Glomerular endothelial cell (primary cell): ENCODE measurements around the gene NEK6. TPM values are rescaled to one million over a fixed set of nuclear protein-coding genes. Genes with fewer than 3 reads are reported as not detected.

Experiments
- DNase-seq: peaks from one replicate; pipeline ENCODE4 v3.0.0-alpha.2; 2011; ENCODE audit warnings: low read depth, low spot score; ENCODE audit errors: extremely low read depth
- total RNA-seq: library from RNA; depleted of rRNA; stranded (reverse); fragments of >200 nt; gene quantifications from 2 replicates; pipeline ENCODE4 v1.2.3, GENCODE V29; 2015

Gene NEK6
- total RNA-seq, 1 donor from 2014 or later, result 53.8 TPM

DNA sequence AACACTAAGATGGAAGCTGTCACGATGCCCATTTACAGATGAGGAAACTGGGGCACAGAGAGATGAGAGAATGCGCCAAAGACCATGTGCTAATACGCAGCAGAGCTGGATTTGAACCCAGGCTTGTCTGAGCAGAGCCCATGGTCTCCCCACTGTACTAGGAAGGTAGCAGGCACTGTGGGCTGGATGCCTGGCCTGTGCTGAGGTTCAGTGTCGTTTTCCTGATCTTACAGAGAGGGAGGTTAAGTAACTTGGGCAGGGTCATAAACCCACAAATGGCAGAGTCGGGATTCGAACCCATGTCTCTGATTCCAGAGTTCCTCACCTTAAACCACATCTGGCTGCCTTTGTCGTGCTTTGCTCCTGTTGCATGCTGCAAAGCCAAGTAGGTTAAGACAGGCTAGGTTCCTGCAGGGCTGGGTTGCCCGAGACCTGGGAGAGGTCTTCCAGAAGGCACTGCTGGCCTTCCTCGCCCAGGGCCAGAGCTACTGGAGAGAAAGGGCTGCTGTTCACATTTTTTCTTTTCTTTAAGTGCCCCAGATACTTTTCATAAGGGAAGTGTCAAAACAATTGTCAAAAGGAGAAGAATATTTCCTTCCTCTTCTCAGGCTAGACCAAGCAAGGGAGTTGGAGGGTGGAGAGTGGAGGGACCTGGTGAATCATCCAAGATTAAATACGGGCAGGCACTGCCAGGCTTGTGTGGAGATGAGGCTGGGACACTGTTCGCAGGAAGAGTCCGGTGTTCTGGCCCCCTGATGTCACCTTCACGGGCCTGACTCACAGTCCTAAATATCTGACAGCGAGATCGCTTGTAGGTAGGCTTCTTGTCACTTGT lies 3.2 kb downstream of the NEK6 start:
- DNase-seq, result no peak

GRCh38 chr9:124261736-124262648 lies 4.2 kb downstream of the NEK6 start:
- no peak for DNase-seq

GRCh38 chr9:124262649-124262972 lies 4.9 kb downstream of the NEK6 start:
- DNase-seq, result no peak

- DNase-seq, result no peak
Observed at GRCh38 chr9:124263213-124263612, 5.5 kb downstream of the NEK6 start.

GRCh38 chr9:124263800-124264426 lies 6.2 kb downstream of the NEK6 start:
- DNase-seq, result no peak

DNA sequence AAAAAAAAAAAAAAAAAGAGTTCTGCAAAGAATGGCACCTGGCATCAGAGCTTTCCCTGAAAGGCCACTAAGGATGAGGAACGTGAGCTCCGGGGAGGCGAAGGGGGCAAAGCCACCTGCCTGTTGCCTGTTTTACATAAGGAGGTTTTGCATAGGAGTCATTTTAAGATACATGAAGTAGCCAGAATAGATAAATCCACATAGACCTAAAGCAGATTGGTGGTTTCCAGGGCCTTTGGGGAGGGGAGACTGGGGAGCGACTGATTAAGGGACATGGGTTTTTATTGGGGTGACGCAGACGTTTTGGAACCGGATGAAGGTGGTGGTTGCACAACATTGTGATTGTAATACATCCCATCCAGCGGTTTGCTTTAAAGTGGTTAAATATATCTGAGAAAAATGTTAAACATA lies 7.1 kb downstream of the NEK6 start:
- no peak for DNase-seq

- DNase-seq, result no peak
Observed at GRCh38 chr9:124265551-124265950, 7.8 kb downstream of the NEK6 start.

- DNase-seq, result no peak
Observed at GRCh38 chr9:124266139-124266825, 8.5 kb downstream of the NEK6 start.

- DNase-seq, result no peak
Observed at GRCh38 chr9:124266826-124267201, 9.1 kb downstream of the NEK6 start.

DNA sequence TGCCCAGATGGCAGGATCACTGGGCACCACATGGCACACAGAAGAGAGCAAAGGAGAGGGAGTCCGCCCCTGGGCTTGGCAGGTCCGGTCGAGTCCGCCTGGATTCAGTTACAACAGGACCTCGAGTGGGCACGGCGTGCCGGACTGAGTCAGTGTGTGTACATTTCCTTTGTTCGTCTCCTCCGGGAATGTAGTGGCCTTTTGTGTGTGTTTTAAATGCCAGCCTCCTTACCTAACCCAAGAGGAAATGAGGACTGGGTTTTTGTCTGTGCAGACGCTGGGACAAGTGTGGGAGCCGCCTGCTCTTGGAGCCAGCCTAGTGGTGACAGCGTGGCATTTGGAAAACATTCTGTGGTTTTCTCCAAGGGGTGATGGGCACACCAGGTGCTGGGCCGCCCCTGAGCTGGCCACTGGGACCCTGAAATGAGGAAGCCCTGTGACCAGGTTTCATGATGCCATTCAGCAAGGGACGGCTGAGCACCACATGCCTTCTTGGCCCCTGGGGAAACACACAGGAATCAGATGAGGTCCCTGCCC lies 9.6 kb downstream of the NEK6 start:
- no peak for DNase-seq

DNA sequence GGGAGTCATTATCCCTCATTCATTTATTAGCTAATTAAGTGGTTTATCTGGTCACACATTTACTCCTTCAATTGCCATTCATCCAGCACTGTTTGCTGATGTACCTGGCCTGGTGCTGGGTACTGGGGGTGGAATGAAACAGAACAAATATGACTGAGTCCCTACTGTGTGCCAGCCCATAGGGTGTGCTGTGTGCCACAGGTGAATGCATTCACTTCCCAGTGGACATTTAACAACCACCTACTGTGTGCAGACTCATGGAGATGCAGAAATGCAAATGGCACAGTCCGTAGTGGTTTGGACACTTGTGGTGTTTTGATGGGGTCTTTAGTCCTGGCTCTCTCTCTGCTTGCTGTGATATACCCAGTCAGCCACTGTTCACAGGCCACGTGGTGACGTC lies 10.5 kb downstream of the NEK6 start:
- DNase-seq, result no peak

- DNase-seq, result no peak
Observed at GRCh38 chr9:124268661-124269060, 10.9 kb downstream of the NEK6 start.

DNA sequence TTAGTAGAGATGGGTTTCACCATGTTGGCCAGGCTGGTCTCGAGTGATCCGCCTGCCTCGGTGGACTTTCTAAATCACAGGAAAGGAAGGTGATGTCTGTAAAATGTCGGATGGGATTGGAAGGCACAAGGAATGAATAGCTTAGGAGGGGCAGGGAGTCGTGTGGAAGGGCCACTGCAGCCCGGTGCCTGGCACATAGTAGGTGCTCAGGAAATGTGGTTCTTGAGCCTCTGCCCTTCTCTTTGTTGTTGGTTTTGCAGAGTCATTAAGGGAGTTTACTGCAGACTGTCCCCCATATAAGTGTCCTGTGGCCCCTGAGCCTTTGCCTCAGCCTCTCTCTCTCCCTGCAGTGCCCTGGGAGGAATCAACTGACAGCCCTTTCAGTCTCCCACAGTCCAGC lies 11.8 kb downstream of the NEK6 start:
- no peak for DNase-seq

GRCh38 chr9:124270504-124271335 lies 13.0 kb downstream of the NEK6 start:
- no peak for DNase-seq

- DNase-seq, result no peak
Observed at GRCh38 chr9:124271660-124272059, 13.9 kb downstream of the NEK6 start.

DNA sequence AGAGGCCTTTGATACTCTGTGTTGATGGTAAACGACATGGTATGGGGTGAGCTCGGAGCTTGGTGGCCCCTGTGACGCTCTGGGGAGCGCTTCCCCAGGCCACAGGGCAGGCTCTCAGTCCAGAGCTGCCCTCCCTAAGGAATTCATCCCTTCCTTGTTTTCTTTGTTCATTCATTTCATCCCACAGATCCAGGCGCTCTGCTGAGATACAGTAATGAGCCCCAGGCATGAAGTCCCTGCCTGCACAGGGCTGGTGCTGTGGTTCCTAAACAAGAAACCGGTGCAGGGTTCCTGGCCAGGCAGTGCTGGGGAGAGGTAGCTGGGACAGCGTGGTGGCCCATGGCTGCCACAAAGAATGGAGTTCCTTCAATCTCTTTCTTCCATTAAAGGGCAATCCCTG lies 14.4 kb downstream of the NEK6 start:
- DNase-seq, result no peak

DNA sequence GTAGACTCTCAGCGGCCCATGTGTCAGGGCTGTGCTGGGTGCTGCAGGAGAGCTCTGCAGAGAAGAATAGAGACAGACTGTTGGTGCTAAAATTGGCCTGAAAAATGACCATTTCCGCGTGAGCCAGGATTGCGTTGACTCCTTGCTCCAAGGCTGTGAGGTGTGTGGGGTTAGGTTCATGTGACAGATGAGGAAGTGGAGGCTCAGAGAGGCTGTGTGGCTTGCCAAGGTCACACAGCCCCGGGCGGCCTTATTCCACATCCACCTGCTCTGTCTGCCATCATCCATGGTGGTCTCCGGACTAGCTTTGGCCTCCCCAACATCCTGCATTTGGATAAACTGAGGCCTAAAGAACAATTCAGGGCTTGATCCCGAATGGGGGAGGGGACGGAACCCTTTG lies 15.2 kb downstream of the NEK6 start:
- no peak for DNase-seq

- DNase-seq, result no peak
Observed at GRCh38 chr9:124273427-124274160, 15.8 kb downstream of the NEK6 start.

- no peak for DNase-seq
Observed at GRCh38 chr9:124274226-124274625, 16.5 kb downstream of the NEK6 start.
